Liver (tissue), 9 donors: ENCODE measurements around the gene VTN. TPM values are rescaled to one million over a fixed set of nuclear protein-coding genes. Genes with fewer than 3 reads are reported as not detected.

Experiments used
- DNase-seq: peaks from one replicate; pipeline ENCODE4 v3.0.0-alpha.2; 2017; ENCODE audit warnings: low spot score
- H3K27ac ChIP-seq, 2 donors: one replicate each; pipeline ENCODE4 v1.7.0; 2013; ENCODE audit warnings: inconsistent platforms in 2 of 2, low read length in 2 of 2, control low read depth in 1 of 2, low read depth in 1 of 2, mild to moderate bottlenecking in 1 of 2
- H3K27me3 ChIP-seq, 4 donors: one replicate each; pipeline versions ENCODE4 v1.6.1 to v1.7.0; 2013; ENCODE audit warnings: low read length in 3 of 4, inconsistent platforms in 1 of 4, mild to moderate bottlenecking in 1 of 4, moderate library complexity in 1 of 4; ENCODE audit not compliant: control insufficient read depth in 4 of 4, insufficient read depth in 4 of 4
- H3K36me3 ChIP-seq, 4 donors: one replicate each; pipeline versions ENCODE4 v1.6.1 to v1.7.0; 2013; ENCODE audit warnings: low read length in 3 of 4, mild to moderate bottlenecking in 3 of 4, low read depth in 1 of 4, moderate library complexity in 1 of 4; ENCODE audit not compliant: control insufficient read depth in 4 of 4, insufficient read depth in 3 of 4
- H3K4me1 ChIP-seq, 4 donors: one replicate each; pipeline versions ENCODE4 v1.6.1 to v1.7.0; 2013; ENCODE audit warnings: low read length in 3 of 4, mild to moderate bottlenecking in 3 of 4, moderate library complexity in 1 of 4; ENCODE audit not compliant: control insufficient read depth in 4 of 4, insufficient read depth in 4 of 4
- H3K4me3 ChIP-seq, 3 donors: one replicate each; pipeline versions ENCODE4 v1.6.1 to v1.7.0; 2013; ENCODE audit warnings: low read length in 3 of 3, control low read depth in 1 of 3, low read depth in 1 of 3, mild to moderate bottlenecking in 1 of 3
- H3K9ac ChIP-seq, 2 donors: one replicate each; pipeline ENCODE4 v1.7.0; 2013; ENCODE audit warnings: low read length in 2 of 2, mild to moderate bottlenecking in 2 of 2, moderate library complexity in 2 of 2, control low read depth in 1 of 2, low read depth in 1 of 2
- H3K9me3 ChIP-seq, 4 donors: one replicate each; pipeline versions ENCODE4 v1.6.1 to v1.7.0; 2013; ENCODE audit warnings: low read length in 3 of 4; ENCODE audit not compliant: control insufficient read depth in 4 of 4
- ATF3 ChIP-seq: IDR thresholded peaks from 2 replicates; pipeline ENCODE4 v1.6.1; 2016; ENCODE audit warnings: antibody characterized with exemption
- CTCF ChIP-seq: fragments of 150-350 bp; IDR thresholded peaks from 2 replicates; pipeline ENCODE4 v1.5.1; 2017; ENCODE audit warnings: improper control_type of control experiment, low read depth, low read length; ENCODE audit not compliant: missing input control
- EGR1 ChIP-seq, 2 donors: IDR thresholded peaks; 2 replicates each; pipeline ENCODE4 v1.6.1; 2016 to 2018; ENCODE audit warnings: antibody characterized with exemption in 2 of 2, low read depth in 2 of 2
- FOXA1 ChIP-seq: IDR thresholded peaks from 2 replicates; pipeline ENCODE4 v1.6.1; 2016; ENCODE audit warnings: antibody characterized with exemption
- FOXA2 ChIP-seq: IDR thresholded peaks from 2 replicates; pipeline ENCODE4 v1.6.1; 2016; ENCODE audit warnings: antibody characterized with exemption
- GABPA ChIP-seq, 2 donors: IDR thresholded peaks in 1 of 2; conservative IDR thresholded peaks in 1 of 2; 2 replicates each; pipeline ENCODE4 v1.6.1; 2016; ENCODE audit warnings: antibody characterized with exemption in 2 of 2, mild to moderate bottlenecking in 1 of 2, moderate library complexity in 1 of 2
- HNF4A ChIP-seq, 2 donors: conservative IDR thresholded peaks; 2 replicates each; pipeline ENCODE4 v1.6.1; 2016; ENCODE audit warnings: antibody characterized with exemption in 2 of 2, mild to moderate bottlenecking in 2 of 2
- HNF4G ChIP-seq: IDR thresholded peaks from 2 replicates; pipeline ENCODE4 v1.6.1; 2016; ENCODE audit warnings: antibody characterized with exemption
- JUND ChIP-seq, 2 donors: IDR thresholded peaks; 2 replicates each; pipeline ENCODE4 v1.6.1; 2016; ENCODE audit warnings: antibody characterized with exemption in 2 of 2
- MAX ChIP-seq: IDR thresholded peaks from 2 replicates; pipeline ENCODE4 v1.6.1; 2016; ENCODE audit warnings: antibody characterized with exemption
- NR2F2 ChIP-seq: IDR thresholded peaks from 2 replicates; pipeline ENCODE4 v1.6.1; 2016; ENCODE audit warnings: antibody characterized with exemption
- RAD21 ChIP-seq, 2 donors: IDR thresholded peaks; 2 replicates each; pipeline ENCODE4 v1.6.1; 2016; ENCODE audit warnings: antibody characterized with exemption in 2 of 2, mild to moderate bottlenecking in 2 of 2
- RXRA ChIP-seq, 2 donors: IDR thresholded peaks; 2 replicates each; pipeline ENCODE4 v1.6.1; 2017 to 2018; ENCODE audit warnings: antibody characterized with exemption in 2 of 2, mild to moderate bottlenecking in 1 of 2
- SP1 ChIP-seq: IDR thresholded peaks from 2 replicates; pipeline ENCODE4 v1.6.1; 2018; ENCODE audit warnings: antibody characterized with exemption, mild to moderate bottlenecking
- TAF1 ChIP-seq: conservative IDR thresholded peaks from 2 replicates; pipeline ENCODE4 v1.6.1; 2016; ENCODE audit warnings: antibody characterized with exemption, mild to moderate bottlenecking
- YY1 ChIP-seq: IDR thresholded peaks from 2 replicates; pipeline ENCODE4 v1.6.1; 2016; ENCODE audit warnings: antibody characterized with exemption, mild to moderate bottlenecking
- WGBS: extraction: QIAGEN DNeasy Blood & Tissue Kit; methylation state at CpG from one replicate; pipeline ENCODE4 v1.1.7; 2013; 5-methylcytosine and 5-hydroxymethylcytosine counted together
- polyA plus RNA-seq, 2 donors: library from polyadenylated mRNA; stranded (reverse) in 1 of 2; unstranded in 1 of 2; fragments of 200-250 nt in 1 of 2; fragments of >200 nt in 1 of 2; fragmentation: Nextera tagmentation in 1 of 2; extraction: Ambion mirVana in 1 of 2; gene quantifications; one replicate each; pipeline versions ENCODE4 v1.2.1 to v1.2.3, GENCODE V29; 2013 to 2015
- total RNA-seq, 2 donors: library from RNA; depleted of rRNA; stranded (reverse); fragments of >200 nt; gene quantifications; one replicate each; pipeline ENCODE4 v1.2.3, GENCODE V29; 2014
- TF ChIP-seq, protein P1 (sequence below): IDR thresholded peaks from 2 replicates; pipeline ENCODE4 v1.6.1; 2016; ENCODE audit warnings: antibody characterized with exemption
- TF ChIP-seq, protein P2 (sequence below): IDR thresholded peaks from 2 replicates; pipeline ENCODE4 v1.6.1; 2016; ENCODE audit warnings: antibody characterized with exemption, mild to moderate bottlenecking
- donor health status: healthy.
- donor health status: healthy.
- donor health status: healthy.
- donor health status: healthy.
- donor health status: healthy.

The VTN gene
- total and polyA plus RNA-seq, 4 donors = 1,668 to 4,059 (median 3,520) TPM

DNA sequence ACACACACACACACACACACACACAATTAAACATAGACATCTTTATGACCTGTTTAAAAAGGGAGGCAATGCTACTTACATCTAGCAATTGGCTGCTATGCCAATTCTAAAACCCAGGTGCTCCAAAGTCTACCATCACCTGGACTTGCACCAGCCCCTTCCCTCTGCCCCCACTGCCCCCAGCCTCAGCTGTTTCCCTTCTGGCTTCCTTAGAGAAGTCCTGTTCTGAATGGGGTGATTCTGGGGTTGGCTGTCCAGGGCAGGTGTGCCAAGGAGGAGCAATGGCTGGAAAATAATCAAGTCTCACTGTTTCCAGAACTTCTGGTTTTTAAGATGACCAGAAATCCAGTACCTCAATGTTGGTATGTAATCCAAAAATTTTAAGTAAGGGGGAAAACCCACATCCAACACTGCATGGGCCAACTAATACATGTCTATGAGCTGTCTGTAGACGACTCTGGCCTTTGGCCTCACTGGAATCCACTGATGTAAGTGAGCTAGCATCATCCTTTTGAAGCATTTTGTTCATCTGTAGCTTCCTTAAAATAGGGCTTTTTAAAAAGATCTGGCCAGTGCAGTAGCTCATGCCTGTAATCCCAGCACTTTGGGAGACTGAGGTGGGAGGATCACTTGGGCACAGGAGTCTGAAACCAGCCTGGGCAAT, 36.9 kb downstream of the VTN start:
- H3K9me3 ChIP-seq = no peaks in the 10 kb centered on the region
- H3K27ac ChIP-seq = no peak overlapping the region
- H3K4me1 ChIP-seq = peaks cover 4 to 37% (median 35%) of the 10 kb centered on the region in 4 donors
- H3K9ac ChIP-seq = no peak overlapping the region
- DNase-seq = no peak
- no peaks in the 10 kb centered on the region for H3K27me3 ChIP-seq
- no peak for TF ChIP-seq SP1
- no peak for TF ChIP-seq FOXA2
- TF ChIP-seq RAD21 (IDR thresholded peaks at IDR 0.05) = no peak
- TF ChIP-seq, protein P1, sequence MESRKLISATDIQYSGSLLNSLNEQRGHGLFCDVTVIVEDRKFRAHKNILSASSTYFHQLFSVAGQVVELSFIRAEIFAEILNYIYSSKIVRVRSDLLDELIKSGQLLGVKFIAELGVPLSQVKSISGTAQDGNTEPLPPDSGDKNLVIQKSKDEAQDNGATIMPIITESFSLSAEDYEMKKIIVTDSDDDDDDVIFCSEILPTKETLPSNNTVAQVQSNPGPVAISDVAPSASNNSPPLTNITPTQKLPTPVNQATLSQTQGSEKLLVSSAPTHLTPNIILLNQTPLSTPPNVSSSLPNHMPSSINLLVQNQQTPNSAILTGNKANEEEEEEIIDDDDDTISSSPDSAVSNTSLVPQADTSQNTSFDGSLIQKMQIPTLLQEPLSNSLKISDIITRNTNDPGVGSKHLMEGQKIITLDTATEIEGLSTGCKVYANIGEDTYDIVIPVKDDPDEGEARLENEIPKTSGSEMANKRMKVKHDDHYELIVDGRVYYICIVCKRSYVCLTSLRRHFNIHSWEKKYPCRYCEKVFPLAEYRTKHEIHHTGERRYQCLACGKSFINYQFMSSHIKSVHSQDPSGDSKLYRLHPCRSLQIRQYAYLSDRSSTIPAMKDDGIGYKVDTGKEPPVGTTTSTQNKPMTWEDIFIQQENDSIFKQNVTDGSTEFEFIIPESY = no peak
- H3K36me3 ChIP-seq = peaks cover 0 to 16% (median 7%) of the 10 kb centered on the region in 4 donors
- H3K4me3 ChIP-seq = no peak overlapping the region
- 84% methylated on average over 1 of the region's 1 CpG for WGBS

GRCh38 chr17:28331891-28332420, 38.2 kb downstream of the VTN start:
- DNase-seq = no peak
- WGBS = 85% methylated on average over 6 of the region's 6 CpGs
- H3K9ac ChIP-seq = no peak overlapping the region
- TF ChIP-seq RXRA (IDR thresholded peaks at IDR 0.05) (no peak), EGR1 (IDR thresholded peaks at IDR 0.05; ENCODE audit: low read depth in 2 of 2) (no peak), SP1 (no peak), YY1 (no peak), HNF4A (conservative IDR thresholded peaks at IDR 0.05) (no peak), TAF1 (no peak), MAX (no peak), FOXA2 (no peak), NR2F2 (no peak), CTCF (no peak), JUND (IDR thresholded peaks at IDR 0.05) (no peak), GABPA (IDR thresholded peaks at IDR 0.05 in 1 of 2, conservative IDR thresholded peaks at IDR 0.05 in 1 of 2) (no peak), HNF4G (no peak), FOXA1 (no peak), RAD21 (IDR thresholded peaks at IDR 0.05) (no peak), ATF3 (no peak)
- TF ChIP-seq, protein P2, sequence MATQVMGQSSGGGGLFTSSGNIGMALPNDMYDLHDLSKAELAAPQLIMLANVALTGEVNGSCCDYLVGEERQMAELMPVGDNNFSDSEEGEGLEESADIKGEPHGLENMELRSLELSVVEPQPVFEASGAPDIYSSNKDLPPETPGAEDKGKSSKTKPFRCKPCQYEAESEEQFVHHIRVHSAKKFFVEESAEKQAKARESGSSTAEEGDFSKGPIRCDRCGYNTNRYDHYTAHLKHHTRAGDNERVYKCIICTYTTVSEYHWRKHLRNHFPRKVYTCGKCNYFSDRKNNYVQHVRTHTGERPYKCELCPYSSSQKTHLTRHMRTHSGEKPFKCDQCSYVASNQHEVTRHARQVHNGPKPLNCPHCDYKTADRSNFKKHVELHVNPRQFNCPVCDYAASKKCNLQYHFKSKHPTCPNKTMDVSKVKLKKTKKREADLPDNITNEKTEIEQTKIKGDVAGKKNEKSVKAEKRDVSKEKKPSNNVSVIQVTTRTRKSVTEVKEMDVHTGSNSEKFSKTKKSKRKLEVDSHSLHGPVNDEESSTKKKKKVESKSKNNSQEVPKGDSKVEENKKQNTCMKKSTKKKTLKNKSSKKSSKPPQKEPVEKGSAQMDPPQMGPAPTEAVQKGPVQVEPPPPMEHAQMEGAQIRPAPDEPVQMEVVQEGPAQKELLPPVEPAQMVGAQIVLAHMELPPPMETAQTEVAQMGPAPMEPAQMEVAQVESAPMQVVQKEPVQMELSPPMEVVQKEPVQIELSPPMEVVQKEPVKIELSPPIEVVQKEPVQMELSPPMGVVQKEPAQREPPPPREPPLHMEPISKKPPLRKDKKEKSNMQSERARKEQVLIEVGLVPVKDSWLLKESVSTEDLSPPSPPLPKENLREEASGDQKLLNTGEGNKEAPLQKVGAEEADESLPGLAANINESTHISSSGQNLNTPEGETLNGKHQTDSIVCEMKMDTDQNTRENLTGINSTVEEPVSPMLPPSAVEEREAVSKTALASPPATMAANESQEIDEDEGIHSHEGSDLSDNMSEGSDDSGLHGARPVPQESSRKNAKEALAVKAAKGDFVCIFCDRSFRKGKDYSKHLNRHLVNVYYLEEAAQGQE = no peak
- TF ChIP-seq, protein P1 = no peak
- H3K9me3 ChIP-seq = no peaks in the 10 kb centered on the region
- no peaks in the 10 kb centered on the region for H3K27me3 ChIP-seq
- peaks cover 0 to 25% (median 22%) of the 10 kb centered on the region in 4 donors for H3K4me1 ChIP-seq
- H3K27ac ChIP-seq = no peak overlapping the region
- no peak overlapping the region for H3K4me3 ChIP-seq
- peaks cover 0 to 27% (median 13%) of the 10 kb centered on the region in 4 donors for H3K36me3 ChIP-seq
